ENCODE data around the gene SMAD2.
"Not testable (repeated sequence)": the region's sequence is repeated elsewhere in the genome, so short reads cannot be mapped to it uniquely, and the experiment has no call there.

The SMAD2 gene

GRCh38 chr18:47831351-47831750, 99.1 kb downstream of the SMAD2 start:
- no peak for DNase-seq

- no peak for DNase-seq
Observed at GRCh38 chr18:47830772-47831171, 99.7 kb downstream of the SMAD2 start.

GRCh38 chr18:47829831-47830230, 100.6 kb downstream of the SMAD2 start:
- DNase-seq = no peak

- not testable (repeated sequence) for DNase-seq
Observed at GRCh38 chr18:47828031-47828430, 102.4 kb downstream of the SMAD2 start.

- no peak for DNase-seq
Observed at GRCh38 chr18:47826157-47827074, 104.0 kb downstream of the SMAD2 start.

GRCh38 chr18:47821314-47821713, 109.1 kb downstream of the SMAD2 start:
- DNase-seq = no peak

GRCh38 chr18:47817795-47818077, 112.7 kb downstream of the SMAD2 start:
- no peak for DNase-seq

GRCh38 chr18:47817017-47817794, 113.3 kb downstream of the SMAD2 start:
- DNase-seq = no peak

GRCh38 chr18:47815486-47816270, 114.8 kb downstream of the SMAD2 start:
- DNase-seq = no peak

- DNase-seq = no peak
Observed at GRCh38 chr18:47809420-47809819, 121.0 kb downstream of the SMAD2 start.

GRCh38 chr18:47802802-47803201, 127.7 kb downstream of the SMAD2 start:
- no peak for DNase-seq

GRCh38 chr18:47801817-47802216, 128.6 kb downstream of the SMAD2 start:
- no peak for DNase-seq

- DNase-seq = no peak
Observed at GRCh38 chr18:47800756-47801155, 129.7 kb downstream of the SMAD2 start.

- DNase-seq = no peak
Observed at GRCh38 chr18:47800248-47800647, 130.2 kb downstream of the SMAD2 start.

GRCh38 chr18:47799376-47799775, 131.1 kb downstream of the SMAD2 start:
- no peak for DNase-seq

GRCh38 chr18:47798366-47798765, 132.1 kb downstream of the SMAD2 start:
- DNase-seq = no peak

- no peak for DNase-seq
Observed at GRCh38 chr18:47797126-47797525, 133.3 kb downstream of the SMAD2 start.

- DNase-seq = no peak
Observed at GRCh38 chr18:47795434-47795814, 135.0 kb downstream of the SMAD2 start.

- no peak for DNase-seq
Observed at GRCh38 chr18:47794725-47795433, 135.6 kb downstream of the SMAD2 start.

- DNase-seq = no peak
Observed at GRCh38 chr18:47793609-47794008, 136.8 kb downstream of the SMAD2 start.

- no peak for DNase-seq
Observed at GRCh38 chr18:47791461-47791985, 138.9 kb downstream of the SMAD2 start.

- DNase-seq = no peak
Observed at GRCh38 chr18:47790036-47790435, 140.4 kb downstream of the SMAD2 start.

- DNase-seq = no peak
Observed at GRCh38 chr18:47788621-47789020, 141.8 kb downstream of the SMAD2 start.
